ENCODE data around the gene LIPH.
"Not testable (repeated sequence)": the region's sequence is repeated elsewhere in the genome, so short reads cannot be mapped to it uniquely, and the experiment has no call there.

LIPH gene

GRCh38 chr3:185484296-185484695, 68.1 kb downstream of the LIPH start:
- no peak for DNase-seq

GRCh38 chr3:185479373-185479945, 72.9 kb downstream of the LIPH start:
- DNase-seq: no peak

DNA sequence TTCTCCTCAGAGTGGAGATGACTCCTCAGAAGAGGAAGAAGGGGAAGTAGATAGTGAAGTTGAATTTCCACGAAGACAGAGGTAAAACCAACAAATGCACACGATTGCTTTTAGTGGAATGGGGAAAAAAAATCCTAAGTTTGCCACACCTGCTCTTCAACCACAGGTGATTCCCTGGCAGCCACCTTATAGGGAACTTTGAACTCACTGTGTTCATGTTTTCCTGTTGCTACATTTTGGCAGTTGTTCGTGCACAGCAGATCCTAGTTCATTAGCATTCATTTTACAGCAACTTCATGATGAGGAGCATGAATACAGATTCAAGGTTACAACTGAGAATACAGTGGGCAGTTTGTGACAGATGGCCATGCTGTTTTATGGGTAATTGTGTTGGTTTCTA, 75.1 kb downstream of the LIPH start:
- no peak for DNase-seq

DNA sequence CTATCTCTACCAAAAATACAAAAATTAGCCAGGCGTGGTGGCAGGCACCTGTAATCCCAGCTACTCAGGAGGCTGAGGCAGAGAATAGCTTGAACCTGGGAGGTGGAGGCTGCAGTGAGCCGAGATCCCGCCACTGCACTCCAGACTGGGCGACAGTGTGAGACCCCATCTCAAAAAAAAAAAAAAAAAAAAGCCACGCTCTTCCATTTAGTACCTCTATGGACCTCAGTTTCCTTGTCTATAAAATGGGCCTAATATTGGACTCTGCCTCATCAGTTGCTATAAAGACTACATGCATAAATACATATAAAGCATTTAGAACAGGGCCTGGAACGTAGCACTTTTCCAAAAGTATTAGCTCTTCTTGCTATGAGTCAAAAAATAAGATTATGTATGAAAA, 77.5 kb downstream of the LIPH start:
- not testable (repeated sequence) for DNase-seq

DNA sequence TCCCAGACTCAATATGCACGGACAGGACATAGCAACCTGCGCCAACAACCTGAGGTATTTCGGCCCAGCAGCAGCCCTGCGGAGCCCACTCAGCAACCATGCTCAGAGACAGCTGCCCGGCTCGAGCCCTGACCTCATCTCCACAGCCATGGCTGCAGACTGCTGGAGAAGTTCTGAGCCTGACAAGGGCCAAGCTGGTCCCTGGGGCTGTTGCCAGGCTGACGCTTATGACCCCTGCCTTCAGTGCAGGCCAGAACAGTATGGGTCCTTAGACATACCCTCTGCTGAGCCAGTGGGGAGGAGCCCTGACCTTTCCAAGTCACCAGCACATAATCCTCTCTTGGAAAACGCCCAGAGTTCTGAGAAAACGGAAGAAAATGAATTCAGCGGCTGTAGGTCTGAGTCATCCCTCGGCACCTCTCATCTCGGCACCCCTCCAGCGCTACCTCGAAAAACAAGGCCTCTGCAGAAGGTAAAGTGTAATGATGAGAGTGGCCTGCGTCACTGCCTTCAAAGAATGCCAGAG, 79.0 kb downstream of the LIPH start:
- DNase-seq: no peak

- no peak for DNase-seq
These were observed 82.1 kb downstream of the LIPH start for GRCh38 chr3:185470323-185470722.

- no peak for DNase-seq
These were observed 82.8 kb downstream of the LIPH start for GRCh38 chr3:185469542-185469941.

- DNase-seq: not testable (repeated sequence)
These were observed 86.3 kb downstream of the LIPH start for GRCh38 chr3:185466123-185466522.

DNA sequence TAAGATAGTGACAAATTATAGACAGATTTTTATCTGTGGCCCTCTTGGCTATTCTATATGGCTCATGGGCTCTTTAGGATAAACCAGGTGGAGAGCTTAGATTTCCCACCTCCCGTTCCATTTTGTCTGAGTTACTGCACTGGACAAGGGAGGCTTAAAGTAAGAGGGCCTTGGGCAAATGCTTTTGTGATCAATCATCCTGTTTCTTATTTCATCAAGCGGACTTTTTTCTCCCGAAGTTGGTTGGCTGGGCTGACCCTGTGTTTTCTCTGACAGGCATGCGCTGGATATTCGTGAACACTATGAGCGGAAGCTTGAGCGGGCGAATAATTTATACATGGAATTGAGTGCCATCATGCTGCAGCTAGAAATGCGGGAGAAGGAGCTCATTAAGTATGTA, 86.9 kb downstream of the LIPH start:
- no peak for DNase-seq

DNA sequence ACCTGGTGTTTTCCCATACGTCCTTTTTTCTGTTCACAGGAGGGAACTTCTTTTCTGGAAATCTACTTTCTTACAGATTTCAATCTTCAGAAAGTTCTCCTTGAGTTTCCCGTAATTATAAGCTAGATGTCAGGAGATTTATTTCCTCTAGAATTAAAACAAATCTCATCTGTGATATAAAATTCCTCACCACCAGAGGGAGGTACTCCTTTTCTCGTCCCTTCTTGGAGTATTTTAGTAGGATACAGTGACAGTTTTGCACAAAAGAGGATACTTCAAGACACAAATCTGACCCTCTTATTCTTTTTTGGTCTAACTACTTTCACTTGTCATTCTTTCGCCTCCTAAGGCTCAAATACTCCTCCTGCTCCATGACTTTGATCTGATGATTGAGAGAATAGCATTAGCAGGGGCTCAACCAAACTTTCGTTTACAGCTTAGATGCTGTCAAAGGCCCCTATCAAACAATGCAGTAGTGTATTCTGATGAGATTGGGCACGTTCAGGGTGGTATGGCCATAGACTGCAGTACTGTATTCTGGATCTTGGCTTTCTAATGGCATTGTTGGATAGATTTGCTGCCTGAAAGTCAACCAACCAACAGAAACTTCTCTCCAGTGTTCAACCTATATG, 91.6 kb downstream of the LIPH start:
- no peak for DNase-seq

DNA sequence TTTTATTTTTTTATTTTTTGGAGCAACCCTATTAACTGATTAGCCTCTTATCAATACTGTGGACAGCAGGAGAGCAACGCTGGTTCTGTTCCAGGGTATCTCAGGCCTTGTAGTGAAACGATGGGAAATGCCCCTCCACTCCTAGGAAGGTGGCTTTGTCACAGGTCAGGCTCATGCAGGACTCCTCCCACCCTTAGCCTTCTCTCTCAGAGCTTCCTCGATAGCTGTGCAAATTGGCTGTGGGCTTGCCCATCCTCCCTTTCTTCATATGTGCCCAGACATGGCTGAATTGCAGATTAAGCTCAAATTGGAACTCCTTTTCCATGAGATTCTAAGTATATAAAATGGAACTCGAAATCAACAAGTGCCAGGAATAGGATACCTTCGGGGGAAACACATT, 92.1 kb downstream of the LIPH start:
- DNase-seq: no peak

- no peak for DNase-seq
These were observed 95.0 kb downstream of the LIPH start for GRCh38 chr3:185457376-185457775.
